OCI-LY7 (cell line): Measurements from ENCODE around the gene PTPRQ. TPM values are rescaled to one million over a fixed set of nuclear protein-coding genes. Genes with fewer than 3 reads are reported as not detected.
A peak's percentile ranks its signal among the peaks of the same experiment; 100 is the strongest.

Experiments used
- BruUV-seq: library from RNA; stranded (reverse); fragments of 400-500 nt; replicated peaks from 2 replicates; lab custom pipeline; 2021; lab: Mats Ljungman, UMichigan
- CTCF ChIA-PET: fragments of 300-600 bp; sonication (Branson Sonifier 250); formaldehyde crosslinking; loops from one replicate; lab custom pipeline; 2022; ENCODE audit warnings: antibody characterized with exemption; ENCODE audit not compliant: unreplicated experiment; lab: Charles Lee
- POLR2A ChIA-PET: fragments of 300-600 bp; sonication (Branson Sonifier 250); formaldehyde crosslinking; loops from one replicate; lab custom pipeline; 2022; ENCODE audit warnings: antibody characterized with exemption; lab: Charles Lee
- DNase-seq: peaks from one replicate; pipeline ENCODE4 v3.0.0-alpha.2; 2015; ENCODE audit warnings: low spot score
- H2AFZ ChIP-seq: fragments of 200-600 bp; sonication (generic), shearing (Covaris generic); 2 replicates; pipeline ENCODE4 v1.6.1; 2014; ENCODE audit warnings: mild to moderate bottlenecking, antibody characterized with exemption, low read length, moderate library complexity
- H3K27ac ChIP-seq: fragments of 200-600 bp; sonication (generic); 2 replicates; pipeline ENCODE4 v1.5.1; 2014; ENCODE audit warnings: mixed run types, low read depth, mild to moderate bottlenecking, moderate library complexity, low read length, inconsistent platforms; ENCODE audit not compliant: poor library complexity, severe bottlenecking
- H3K36me3 ChIP-seq: fragments of 200-600 bp; sonication (generic); 2 replicates; pipeline ENCODE4 v1.6.1; 2014; ENCODE audit warnings: mild to moderate bottlenecking, antibody characterized with exemption, low read length, moderate library complexity, mixed read lengths; ENCODE audit not compliant: insufficient read depth
- H3K4me1 ChIP-seq: fragments of 200-600 bp; sonication (generic); 2 replicates; pipeline ENCODE4 v1.5.1; 2014; ENCODE audit warnings: mild to moderate bottlenecking, low read length; ENCODE audit not compliant: insufficient read depth, poor library complexity, severe bottlenecking
- H3K4me2 ChIP-seq: fragments of 200-600 bp; sonication (generic); 2 replicates; pipeline ENCODE4 v1.6.1; 2014; ENCODE audit warnings: mild to moderate bottlenecking, low read length
- H3K4me3 ChIP-seq: fragments of 200-600 bp; sonication (generic); 2 replicates; pipeline ENCODE4 v1.5.1; 2014; ENCODE audit warnings: mild to moderate bottlenecking, low read depth, low read length; ENCODE audit not compliant: poor library complexity, severe bottlenecking
- H3K79me2 ChIP-seq: fragments of 200-600 bp; sonication (generic); 2 replicates; pipeline ENCODE4 v1.6.1; 2016; ENCODE audit warnings: low read depth, mild to moderate bottlenecking, low read length, moderate library complexity, mixed read lengths; ENCODE audit not compliant: insufficient read depth
- H3K9me2 ChIP-seq: fragments of 200-600 bp; sonication (generic); 2 replicates; pipeline ENCODE4 v1.6.1; 2016; ENCODE audit warnings: mild to moderate bottlenecking, low read length, mixed read lengths; ENCODE audit not compliant: insufficient read depth
- H3K9me3 ChIP-seq: fragments of 200-600 bp; sonication (generic); 2 replicates; pipeline ENCODE4 v1.6.1; 2014; ENCODE audit warnings: mild to moderate bottlenecking, mixed run types, low read length, mixed read lengths
- H4K20me1 ChIP-seq: fragments of 200-600 bp; sonication (generic); 2 replicates; pipeline ENCODE4 v1.6.1; 2014; ENCODE audit warnings: mild to moderate bottlenecking, antibody characterized with exemption, low read length, moderate library complexity, mixed read lengths; ENCODE audit not compliant: insufficient read depth
- EZH2phosphoT487 ChIP-seq: fragments of 200-600 bp; sonication (generic); IDR thresholded peaks from 2 replicates; pipeline ENCODE4 v1.6.1; 2018; ENCODE audit warnings: low read depth, borderline replicate concordance, mild to moderate bottlenecking, mixed run types, antibody characterized with exemption, low read length, moderate library complexity, mixed read lengths
- intact Hi-C: fragments of 100-400 bp; cut with micrococcal nuclease; formaldehyde crosslinking; loops from one replicate; pipeline ENCODE4 v1.10.0; 2022; ENCODE audit not compliant: unreplicated experiment
- total RNA-seq, 2 experiments: library from RNA; depleted of rRNA in 1 of 2; stranded (reverse); fragments of >200 nt in 1 of 2; shearing (Covaris generic) in 1 of 2; gene quantifications; 2 replicates each; pipeline ENCODE4 v1.2.3, GENCODE V29; 2014 to 2022
- TF ChIP-seq, protein P1 (sequence below): fragments of 200-600 bp; sonication (generic); conservative IDR thresholded peaks from 2 replicates; pipeline ENCODE4 v1.5.1; 2014; ENCODE audit warnings: mild to moderate bottlenecking, antibody characterized with exemption, low read length, moderate library complexity, mixed read lengths

Gene PTPRQ
- total RNA-seq, 2 experiments from 2014 or later, result not detected

DNA sequence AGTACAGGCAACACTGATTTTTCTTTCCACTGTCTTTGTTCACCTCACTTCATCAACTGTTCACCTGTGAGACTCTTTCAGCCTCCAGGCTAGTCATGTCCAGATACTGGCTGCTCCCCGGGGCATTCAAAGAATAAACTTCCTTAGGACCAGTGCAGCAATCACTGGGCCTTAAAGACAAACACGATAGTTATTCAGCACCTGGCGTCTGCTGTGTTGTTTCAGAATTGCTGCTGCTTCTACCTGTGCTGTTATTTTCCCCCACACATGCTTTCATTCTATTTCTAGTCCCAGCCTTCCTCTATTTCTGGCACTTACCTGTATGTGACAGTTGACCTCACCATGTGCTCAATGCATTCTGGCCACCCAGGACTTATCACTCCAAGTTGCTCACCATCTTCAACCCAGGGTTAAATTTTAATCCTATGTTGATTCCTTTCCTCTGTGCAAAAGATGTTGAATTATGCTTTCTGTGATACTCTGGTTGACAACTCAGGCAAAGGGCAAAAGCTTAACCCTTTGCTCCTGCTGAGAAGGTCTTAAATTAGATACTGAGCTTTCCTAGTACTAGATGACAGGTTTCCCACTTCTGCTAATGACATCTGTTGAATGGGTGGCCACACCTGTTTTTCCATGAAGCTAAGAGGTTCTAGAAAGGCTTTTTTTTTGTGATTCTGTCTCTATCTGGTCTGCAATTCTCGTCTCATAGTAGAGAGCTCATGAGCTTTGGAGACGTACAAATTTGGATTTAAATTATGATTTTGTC, 41.4 kb downstream of the PTPRQ start:
- peak; percentile 78 for DNase-seq
- ChIA-PET CTCF (no interaction called here), POLR2A (interaction anchor here (0.7 to 1.2 kb wide), 3 partner anchors 19 to 470 kb away, joined by 3 read pairs; no protein-coding TSS in a partner anchor)
- H3K79me2 ChIP-seq, result no peaks in the 10 kb centered on the region
- H3K9me3 ChIP-seq, result no peaks in the 10 kb centered on the region
- BruUV-seq, result no TSS peak
- peaks cover 22% of the 10 kb centered on the region for H3K4me1 ChIP-seq
- H3K27ac ChIP-seq, result peak overlapping the region; percentile 81
- no peaks in the 10 kb centered on the region for H3K9me2 ChIP-seq
- no peak overlapping the region for H2AFZ ChIP-seq
- no peak overlapping the region for H3K4me3 ChIP-seq
- peak overlapping the region; percentile 42 for H3K4me2 ChIP-seq
- no peak for TF ChIP-seq EZH2phosphoT487
- TF ChIP-seq, protein P1, sequence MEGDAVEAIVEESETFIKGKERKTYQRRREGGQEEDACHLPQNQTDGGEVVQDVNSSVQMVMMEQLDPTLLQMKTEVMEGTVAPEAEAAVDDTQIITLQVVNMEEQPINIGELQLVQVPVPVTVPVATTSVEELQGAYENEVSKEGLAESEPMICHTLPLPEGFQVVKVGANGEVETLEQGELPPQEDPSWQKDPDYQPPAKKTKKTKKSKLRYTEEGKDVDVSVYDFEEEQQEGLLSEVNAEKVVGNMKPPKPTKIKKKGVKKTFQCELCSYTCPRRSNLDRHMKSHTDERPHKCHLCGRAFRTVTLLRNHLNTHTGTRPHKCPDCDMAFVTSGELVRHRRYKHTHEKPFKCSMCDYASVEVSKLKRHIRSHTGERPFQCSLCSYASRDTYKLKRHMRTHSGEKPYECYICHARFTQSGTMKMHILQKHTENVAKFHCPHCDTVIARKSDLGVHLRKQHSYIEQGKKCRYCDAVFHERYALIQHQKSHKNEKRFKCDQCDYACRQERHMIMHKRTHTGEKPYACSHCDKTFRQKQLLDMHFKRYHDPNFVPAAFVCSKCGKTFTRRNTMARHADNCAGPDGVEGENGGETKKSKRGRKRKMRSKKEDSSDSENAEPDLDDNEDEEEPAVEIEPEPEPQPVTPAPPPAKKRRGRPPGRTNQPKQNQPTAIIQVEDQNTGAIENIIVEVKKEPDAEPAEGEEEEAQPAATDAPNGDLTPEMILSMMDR, result no peak
- H4K20me1 ChIP-seq, result no peaks in the 10 kb centered on the region
- H3K36me3 ChIP-seq, result no peaks in the 10 kb centered on the region
- intact Hi-C loops, result no loop called here

DNA sequence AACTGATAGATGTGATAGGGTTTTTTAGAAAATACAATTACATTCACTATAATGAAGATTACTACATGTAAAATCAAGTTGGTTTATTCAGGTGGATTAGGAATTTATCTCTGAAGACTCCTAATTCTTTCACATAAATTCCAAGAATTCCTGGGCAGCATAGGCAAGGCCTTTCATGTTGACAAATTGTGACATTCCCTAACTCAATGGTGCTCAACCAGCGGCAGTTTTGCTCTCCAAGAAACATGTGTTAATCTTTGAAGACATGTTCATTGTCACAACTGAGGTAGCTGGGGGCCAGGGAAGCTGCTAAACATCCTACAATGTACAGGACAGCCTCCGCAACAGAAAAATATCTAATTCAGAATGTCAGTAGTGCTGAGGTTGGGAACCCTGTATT, 46.3 kb downstream of the PTPRQ start:
- H4K20me1 ChIP-seq, result no peaks in the 10 kb centered on the region
- no peak overlapping the region for H3K27ac ChIP-seq
- H3K36me3 ChIP-seq, result no peaks in the 10 kb centered on the region
- H3K9me3 ChIP-seq, result no peaks in the 10 kb centered on the region
- BruUV-seq, result no TSS peak
- H3K9me2 ChIP-seq, result no peaks in the 10 kb centered on the region
- no peak overlapping the region for H2AFZ ChIP-seq
- ChIA-PET CTCF (no interaction called here), POLR2A (no interaction called here)
- H3K4me2 ChIP-seq, result no peak overlapping the region
- TF ChIP-seq, protein P1, result no peak
- TF ChIP-seq EZH2phosphoT487, result no peak
- intact Hi-C loops, result no loop called here
- H3K4me1 ChIP-seq, result peaks cover 8% of the 10 kb centered on the region
- H3K4me3 ChIP-seq, result no peak overlapping the region
- DNase-seq, result no peak
- no peaks in the 10 kb centered on the region for H3K79me2 ChIP-seq

DNA sequence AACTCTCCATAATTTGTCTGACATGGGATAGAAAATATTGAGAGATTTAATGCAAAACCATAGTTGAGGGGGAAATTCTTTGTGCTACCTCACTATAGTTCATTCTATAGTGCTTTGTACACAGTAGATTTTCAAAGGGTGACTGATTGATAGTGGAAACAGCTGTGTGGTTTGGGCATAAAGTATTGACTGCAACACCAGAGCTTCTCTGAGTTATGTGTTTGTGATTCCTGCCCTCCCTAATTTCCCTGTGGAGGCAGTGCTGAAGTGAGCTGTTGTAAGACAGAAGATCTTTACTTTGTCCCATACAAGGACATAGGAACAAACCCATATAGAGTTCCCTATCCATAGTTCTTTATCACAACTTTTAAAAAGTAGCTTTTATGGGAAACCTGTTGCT, 47.1 kb downstream of the PTPRQ start:
- Histone ChIP-seq H3K4me1 (peaks cover under 1% of the 10 kb centered on the region), H3K9me2 (no peaks in the 10 kb centered on the region), H4K20me1 (no peaks in the 10 kb centered on the region), H3K27ac (no peak overlapping the region), H3K36me3 (no peaks in the 10 kb centered on the region), H3K4me2 (no peak overlapping the region), H3K4me3 (no peak overlapping the region), H3K9me3 (no peaks in the 10 kb centered on the region), H3K79me2 (no peaks in the 10 kb centered on the region), H2AFZ (no peak overlapping the region)
- ChIA-PET CTCF (no interaction called here), POLR2A (no interaction called here)
- no peak for TF ChIP-seq EZH2phosphoT487
- TF ChIP-seq, protein P1, result no peak
- DNase-seq, result no peak
- intact Hi-C loops, result no loop called here
- no TSS peak for BruUV-seq
